Body of pancreas (tissue), 4 donors: ENCODE measurements around the gene SERPINB7.

Experiments
- CTCF ChIP-seq, 7 experiments: fragments of 450-650 bp in 4 of 7; fragments of 200-600 bp in 3 of 7; sonication (generic) in 3 of 7; IDR thresholded peaks; one replicate each; pipeline ENCODE4 v1.5.1; 2016 to 2019; ENCODE audit warnings: antibody characterized with exemption in 7 of 7
- POLR2A ChIP-seq, 3 donors: fragments of 450-650 bp; IDR thresholded peaks; one replicate each; pipeline ENCODE4 v1.6.1; 2016; ENCODE audit warnings: antibody characterized with exemption in 3 of 3, mild to moderate bottlenecking in 2 of 3

GRCh38 chr18:63749489-63749888 lies 25.7 kb upstream of the SERPINB7 start:
- TF ChIP-seq CTCF (IDR thresholded peaks at IDR 0.05) (no peak), POLR2A (IDR thresholded peaks at IDR 0.05) (no peak)
